GM13976 (cell line): ENCODE data around the gene TMEM174.

ENCODE experiments used
- DNase-seq: peaks from one replicate; pipeline ENCODE4 v3.0.0; 2012; ENCODE audit warnings: low spot score
- CTCF ChIP-seq: IDR thresholded peaks from 2 replicates; pipeline ENCODE4 v1.5.1; 2012; ENCODE audit warnings: borderline replicate concordance, mild to moderate bottlenecking; ENCODE audit not compliant: insufficient read depth; ENCODE audit errors: extremely low read depth, missing control alignments, control extremely low read depth
- in situ Hi-C: fragments of 300-500 bp; cut with MboI; formaldehyde crosslinking; loops from one replicate; pipeline ENCODE4 v1.12.0; 2022; ENCODE audit warnings: low sequenced_read_pairs, mixed read lengths, inconsistent platforms; ENCODE audit not compliant: unreplicated experiment

Gene TMEM174, protein sequence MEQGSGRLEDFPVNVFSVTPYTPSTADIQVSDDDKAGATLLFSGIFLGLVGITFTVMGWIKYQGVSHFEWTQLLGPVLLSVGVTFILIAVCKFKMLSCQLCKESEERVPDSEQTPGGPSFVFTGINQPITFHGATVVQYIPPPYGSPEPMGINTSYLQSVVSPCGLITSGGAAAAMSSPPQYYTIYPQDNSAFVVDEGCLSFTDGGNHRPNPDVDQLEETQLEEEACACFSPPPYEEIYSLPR

GRCh38 chr5:73172951-73173350, at the start of gene TMEM174:
TMEM174 (plus strand) TSS chr5:73173193; CDS start chr5:73173244, 51 bp downstream.
- in situ Hi-C loops, result no loop called here
- TF ChIP-seq CTCF, result no peak
- no peak for DNase-seq

DNA sequence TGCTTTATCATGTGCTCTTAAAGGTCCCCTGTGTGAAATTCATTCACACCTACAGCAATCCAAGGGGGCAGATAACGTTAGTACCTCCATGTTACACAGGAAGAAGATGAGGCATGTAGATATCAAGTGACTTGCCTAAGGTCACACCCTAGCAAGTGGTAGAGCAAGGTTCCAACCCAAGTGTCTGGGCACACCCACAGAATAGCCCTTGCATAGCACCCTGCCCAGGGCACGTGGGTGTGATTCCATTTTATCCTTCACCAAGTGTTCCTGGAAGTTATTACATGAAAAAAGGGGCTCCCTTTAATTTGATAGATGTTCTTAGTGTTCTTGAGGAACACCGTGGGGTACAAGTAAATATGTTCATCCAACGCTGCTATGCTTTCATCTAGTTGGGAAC, 47.7 kb upstream of the TMEM174 start:
- in situ Hi-C loops, result no loop called here
- no peak for DNase-seq
- no peak for TF ChIP-seq CTCF

GRCh38 chr5:73126381-73126780, 46.6 kb upstream of the TMEM174 start:
- no peak for TF ChIP-seq CTCF
- DNase-seq, result no peak
- in situ Hi-C loops, result no loop called here

DNA sequence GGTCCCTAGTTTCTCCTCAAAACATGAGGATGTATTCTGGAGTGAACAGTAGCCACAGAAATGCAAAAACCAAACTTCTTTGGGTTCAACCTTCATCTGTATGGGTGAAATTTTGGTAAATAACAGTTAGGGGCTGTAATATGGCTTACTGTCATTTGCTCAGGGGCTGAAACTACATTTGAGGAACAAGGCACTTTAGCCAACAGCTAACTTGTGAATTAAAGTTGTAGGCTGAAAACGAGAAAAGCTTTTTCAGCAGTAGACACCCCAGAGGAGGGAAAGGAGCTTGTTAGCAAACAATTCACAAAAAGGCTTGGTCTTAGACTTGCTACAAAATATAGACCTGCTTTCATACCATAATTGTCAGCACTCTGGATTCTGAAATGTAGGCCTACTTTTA, 46.0 kb upstream of the TMEM174 start:
- in situ Hi-C loops, result no loop called here
- no peak for TF ChIP-seq CTCF
- DNase-seq, result no peak

GRCh38 chr5:73129143-73129542, 43.9 kb upstream of the TMEM174 start:
- in situ Hi-C loops, result no loop called here
- TF ChIP-seq CTCF, result no peak
- no peak for DNase-seq

DNA sequence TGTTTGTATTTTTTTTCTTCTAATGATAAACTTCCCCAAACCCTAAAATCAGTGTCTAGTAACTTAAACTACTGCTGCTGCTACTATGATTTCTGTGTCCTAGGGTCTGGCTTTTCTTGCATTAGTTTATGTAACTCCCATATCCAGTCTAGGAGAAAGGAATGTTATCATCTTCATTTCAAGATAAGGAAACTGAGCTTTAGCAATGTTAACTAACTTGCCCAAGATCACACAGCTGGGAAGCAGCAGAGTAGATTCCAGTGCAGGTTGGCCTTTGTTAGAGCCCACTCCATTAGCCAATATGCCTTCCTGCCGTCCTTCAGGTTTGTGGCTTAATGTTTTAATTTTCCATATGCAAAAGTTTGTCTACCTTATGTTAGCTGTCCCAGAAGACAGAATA, 42.2 kb upstream of the TMEM174 start:
- no peak for DNase-seq
- TF ChIP-seq CTCF, result no peak
- in situ Hi-C loops, result no loop called here

- no peak for DNase-seq
- in situ Hi-C loops, result no loop called here
- TF ChIP-seq CTCF, result no peak
Measured at GRCh38 chr5:73131711-73132425, 41.1 kb upstream of the TMEM174 start.
